H1 (cell line): ENCODE results near the gene CMBL. TPM values are rescaled to one million over a fixed set of nuclear protein-coding genes. Genes with fewer than 3 reads are reported as not detected.

ENCODE experiments used
- BACH1 ChIP-seq: IDR thresholded peaks from 2 replicates; pipeline ENCODE4 v1.6.1; 2012; ENCODE audit warnings: low read length, improper control_type of control experiment
- CHD1 ChIP-seq: IDR thresholded peaks from 2 replicates; pipeline ENCODE4 v1.6.1; 2012; ENCODE audit warnings: low read depth, low read length, improper control_type of control experiment
- CHD7 ChIP-seq: fragments of 300-600 bp; sonication (generic); IDR thresholded peaks from 2 replicates; pipeline ENCODE4 v1.7.1; 2012; ENCODE audit warnings: low read length, moderate library complexity, mild to moderate bottlenecking, inconsistent platforms; ENCODE audit not compliant: insufficient replicate concordance
- CTCF ChIP-seq, 3 experiments: IDR thresholded peaks; 1 replicate in 2 of 3; 2 replicates in 1 of 3; pipeline versions ENCODE4 v1.5.1 to v1.6.1; 2011; ENCODE audit warnings: low read length in 3 of 3, mild to moderate bottlenecking in 3 of 3, inconsistent platforms in 2 of 3, low read depth in 1 of 3, moderate library complexity in 1 of 3; ENCODE audit not compliant: insufficient read depth in 1 of 3; ENCODE audit errors: control extremely low read depth in 1 of 3
- JUND ChIP-seq: IDR thresholded peaks from 2 replicates; pipeline ENCODE4 v1.6.1; 2011; ENCODE audit warnings: mild to moderate bottlenecking, improper control_type of control experiment, low read length
- KDM5A ChIP-seq: fragments of 200-600 bp; IDR thresholded peaks from 2 replicates; pipeline ENCODE4 v1.7.1; 2012; ENCODE audit warnings: mild to moderate bottlenecking, low read length, inconsistent platforms, mixed read lengths
- MAFK ChIP-seq: IDR thresholded peaks from 2 replicates; pipeline ENCODE4 v1.6.1; 2012; ENCODE audit warnings: low read depth, mild to moderate bottlenecking, improper control_type of control experiment, low read length
- NRF1 ChIP-seq: IDR thresholded peaks from 2 replicates; pipeline ENCODE4 v1.6.1; 2011; ENCODE audit warnings: mild to moderate bottlenecking, low read depth, low read length, improper control_type of control experiment
- RNF2 ChIP-seq: fragments of 200-900, 300-1000 bp; sonication (generic); IDR thresholded peaks from 2 replicates; pipeline ENCODE4 v1.7.1; 2016; ENCODE audit warnings: borderline replicate concordance, low read depth, mild to moderate bottlenecking, antibody characterized with exemption, low read length; ENCODE audit not compliant: poor library complexity, severe bottlenecking; ENCODE audit errors: missing control alignments
- TAF1 ChIP-seq: IDR thresholded peaks from 2 replicates; pipeline ENCODE4 v1.6.1; 2011; ENCODE audit warnings: mild to moderate bottlenecking, low read depth, low read length
- polyA plus RNA-seq, 7 experiments: library from polyadenylated mRNA; depleted of rRNA in 3 of 7; stranded (reverse) in 5 of 7; unstranded in 2 of 7; fragments of >200 nt in 5 of 7; fragments of 200-250 nt in 2 of 7; gene quantifications; 1 replicate in 5 of 7; 2 replicates in 1 of 7; 4 replicates in 1 of 7; pipeline versions ENCODE4 v1.2.1 to v1.2.3, GENCODE V29; 2011 to 2013; ENCODE audit warnings: missing spikeins in 2 of 7, mixed read lengths in 2 of 7
- total RNA-seq: library from RNA; stranded (reverse); fragmentation: NEBNext Ultra II Directional; extraction: Animal tissue kit (Norgen Biotek cat#: 25700); gene quantifications from 2 replicates; pipeline ENCODE4 v1.2.1, GENCODE V29; 2021

Gene CMBL
- total and polyA plus RNA-seq, 2 of the 8 experiments (the other 6 are each of a cell fraction or from before 2014, with no cell fraction given): 27.9 to 32.1 TPM

DNA sequence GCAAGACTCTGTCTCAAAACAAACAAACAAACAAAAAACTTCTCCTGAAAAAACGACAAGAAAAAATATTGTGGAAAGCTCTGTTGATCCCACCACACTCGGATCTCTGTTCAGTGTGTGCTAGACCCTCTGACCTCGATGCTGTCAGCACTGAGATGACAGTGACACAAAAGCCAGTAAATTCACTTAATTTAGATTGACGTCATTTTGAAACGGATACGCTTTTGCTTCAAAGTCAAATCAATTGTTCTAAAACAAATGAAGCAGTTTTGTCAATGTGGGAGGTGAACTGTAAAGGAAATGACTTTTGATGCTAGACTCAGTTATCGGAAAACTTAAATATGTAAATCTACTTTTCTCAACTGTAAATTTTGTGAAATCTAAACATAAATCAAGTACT lies 31.0 kb downstream of the CMBL start (continued):
- TF ChIP-seq CHD7 (no peak), MAFK (no peak), CTCF (IDR thresholded peaks at IDR 0.05; ENCODE audit: control extremely low read depth in 1 of 3, insufficient read depth in 1 of 3, low read depth in 1 of 3, low read length in 3 of 3) (no peak), RNF2 (no peak), NRF1 (no peak), KDM5A (no peak), CHD1 (no peak), TAF1 (no peak), JUND (no peak), BACH1 (no peak)
